Measurements from ENCODE around the gene NUDT12. TPM values are rescaled to one million over a fixed set of nuclear protein-coding genes. Genes with fewer than 3 reads are reported as not detected.

NUDT12 gene
- total RNA-seq, 1 experiment from 2014 or later = 15.8 TPM

DNA sequence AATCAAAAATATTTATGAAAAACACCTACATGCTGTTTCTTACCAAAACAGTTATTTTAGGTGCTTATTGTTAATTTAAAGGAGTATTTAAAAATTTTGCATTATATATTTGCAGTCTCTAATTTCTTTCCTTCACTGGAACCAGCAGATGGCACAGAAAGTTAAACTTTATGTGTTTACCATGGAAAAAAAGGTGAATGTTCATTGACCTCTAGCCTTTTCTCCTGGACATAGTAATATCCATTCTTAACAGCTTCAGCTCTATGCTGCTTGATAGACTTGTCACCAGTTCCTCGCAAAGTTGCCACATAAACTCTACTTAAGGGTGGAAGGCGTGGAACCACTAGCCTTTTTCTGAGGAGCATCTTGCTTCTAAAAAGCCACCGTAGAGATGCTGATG, 38.7 kb upstream of the NUDT12 start:
- Histone ChIP-seq H3K79me2 (ENCODE audit: insufficient read depth, low read length) (no peaks in the 10 kb centered on the region), H3K9me2 (ENCODE audit: insufficient read depth) (no peaks in the 10 kb centered on the region; the same call in 1 of the 2 replicates), H3K9ac (ENCODE audit: low read length) (no peak overlapping the region), H3K36me3 (ENCODE audit: control insufficient read depth in 1 of 2, insufficient read depth in 2 of 2, low read length in 2 of 2) (no peaks in the 10 kb centered on the region), H3K9me3 (ENCODE audit: control insufficient read depth in 1 of 2, insufficient read depth in 1 of 2, low read depth in 1 of 2, low read length in 2 of 2) (no peaks in the 10 kb centered on the region), H3K4me1 (ENCODE audit: control insufficient read depth in 1 of 2, insufficient read depth in 2 of 2, low read length in 2 of 2) (no peaks in the 10 kb centered on the region), H4K20me1 (ENCODE audit: insufficient read depth) (no peaks in the 10 kb centered on the region), H2AFZ (ENCODE audit: low read depth, low read length, poor library complexity, severe bottlenecking) (no peak overlapping the region), H3K4me2 (ENCODE audit: low read length) (no peak overlapping the region), H3K4me3 (replicated peaks in 1 of 2; ENCODE audit: low read depth in 1 of 2, low read length in 2 of 2) (no peak overlapping the region), H3K27me3 (ENCODE audit: insufficient read depth, low read length) (no peaks in the 10 kb centered on the region), H3K27ac (ENCODE audit: low read depth, low read length) (no peak overlapping the region)
- BruUV-seq (replicated peaks) = no TSS peak
- RAD21 ChIA-PET (ENCODE audit: low non-redundant PET in 1 of 2, low total read pairs in 2 of 2, uncharacterized antibody in 2 of 2, unreplicated experiment in 2 of 2) = no interaction called here
- CTCF ChIA-PET = no interaction called here
- intact Hi-C loops (cut with micrococcal nuclease) = no loop called here
- no peak for ATAC-seq
- TF ChIP-seq RAD21 (IDR thresholded peaks at IDR 0.05; ENCODE audit: low read depth) = no peak
- TF ChIP-seq, protein P1, sequence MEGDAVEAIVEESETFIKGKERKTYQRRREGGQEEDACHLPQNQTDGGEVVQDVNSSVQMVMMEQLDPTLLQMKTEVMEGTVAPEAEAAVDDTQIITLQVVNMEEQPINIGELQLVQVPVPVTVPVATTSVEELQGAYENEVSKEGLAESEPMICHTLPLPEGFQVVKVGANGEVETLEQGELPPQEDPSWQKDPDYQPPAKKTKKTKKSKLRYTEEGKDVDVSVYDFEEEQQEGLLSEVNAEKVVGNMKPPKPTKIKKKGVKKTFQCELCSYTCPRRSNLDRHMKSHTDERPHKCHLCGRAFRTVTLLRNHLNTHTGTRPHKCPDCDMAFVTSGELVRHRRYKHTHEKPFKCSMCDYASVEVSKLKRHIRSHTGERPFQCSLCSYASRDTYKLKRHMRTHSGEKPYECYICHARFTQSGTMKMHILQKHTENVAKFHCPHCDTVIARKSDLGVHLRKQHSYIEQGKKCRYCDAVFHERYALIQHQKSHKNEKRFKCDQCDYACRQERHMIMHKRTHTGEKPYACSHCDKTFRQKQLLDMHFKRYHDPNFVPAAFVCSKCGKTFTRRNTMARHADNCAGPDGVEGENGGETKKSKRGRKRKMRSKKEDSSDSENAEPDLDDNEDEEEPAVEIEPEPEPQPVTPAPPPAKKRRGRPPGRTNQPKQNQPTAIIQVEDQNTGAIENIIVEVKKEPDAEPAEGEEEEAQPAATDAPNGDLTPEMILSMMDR (IDR thresholded peaks at IDR 0.05 in 2 of 3, conservative IDR thresholded peaks at IDR 0.05 in 1 of 3; ENCODE audit: borderline replicate concordance in 1 of 3, insufficient read depth in 1 of 3, low read depth in 2 of 3, low read length in 2 of 3) = no peak
- no peak for TF ChIP-seq SP1 (IDR thresholded peaks at IDR 0.05; ENCODE audit: low read depth)
- no peak for TF ChIP-seq ELF1 (IDR thresholded peaks at IDR 0.05; ENCODE audit: borderline replicate concordance, low read depth)
- no peak for TF ChIP-seq EGR1 (IDR thresholded peaks at IDR 0.05; ENCODE audit: low read depth)
- no peak for TF ChIP-seq POLR2A (IDR thresholded peaks at IDR 0.05; ENCODE audit: borderline replicate concordance, extremely low read depth, insufficient read depth, insufficient read length)
- TF ChIP-seq CEBPB (IDR thresholded peaks at IDR 0.05; ENCODE audit: low read depth) = no peak
- no peak for TF ChIP-seq EZH2phosphoT487 (IDR thresholded peaks at IDR 0.05; ENCODE audit: borderline replicate concordance)
- TF ChIP-seq SIN3A (IDR thresholded peaks at IDR 0.05; ENCODE audit: low read depth) = no peak
- TF ChIP-seq, protein P2, sequence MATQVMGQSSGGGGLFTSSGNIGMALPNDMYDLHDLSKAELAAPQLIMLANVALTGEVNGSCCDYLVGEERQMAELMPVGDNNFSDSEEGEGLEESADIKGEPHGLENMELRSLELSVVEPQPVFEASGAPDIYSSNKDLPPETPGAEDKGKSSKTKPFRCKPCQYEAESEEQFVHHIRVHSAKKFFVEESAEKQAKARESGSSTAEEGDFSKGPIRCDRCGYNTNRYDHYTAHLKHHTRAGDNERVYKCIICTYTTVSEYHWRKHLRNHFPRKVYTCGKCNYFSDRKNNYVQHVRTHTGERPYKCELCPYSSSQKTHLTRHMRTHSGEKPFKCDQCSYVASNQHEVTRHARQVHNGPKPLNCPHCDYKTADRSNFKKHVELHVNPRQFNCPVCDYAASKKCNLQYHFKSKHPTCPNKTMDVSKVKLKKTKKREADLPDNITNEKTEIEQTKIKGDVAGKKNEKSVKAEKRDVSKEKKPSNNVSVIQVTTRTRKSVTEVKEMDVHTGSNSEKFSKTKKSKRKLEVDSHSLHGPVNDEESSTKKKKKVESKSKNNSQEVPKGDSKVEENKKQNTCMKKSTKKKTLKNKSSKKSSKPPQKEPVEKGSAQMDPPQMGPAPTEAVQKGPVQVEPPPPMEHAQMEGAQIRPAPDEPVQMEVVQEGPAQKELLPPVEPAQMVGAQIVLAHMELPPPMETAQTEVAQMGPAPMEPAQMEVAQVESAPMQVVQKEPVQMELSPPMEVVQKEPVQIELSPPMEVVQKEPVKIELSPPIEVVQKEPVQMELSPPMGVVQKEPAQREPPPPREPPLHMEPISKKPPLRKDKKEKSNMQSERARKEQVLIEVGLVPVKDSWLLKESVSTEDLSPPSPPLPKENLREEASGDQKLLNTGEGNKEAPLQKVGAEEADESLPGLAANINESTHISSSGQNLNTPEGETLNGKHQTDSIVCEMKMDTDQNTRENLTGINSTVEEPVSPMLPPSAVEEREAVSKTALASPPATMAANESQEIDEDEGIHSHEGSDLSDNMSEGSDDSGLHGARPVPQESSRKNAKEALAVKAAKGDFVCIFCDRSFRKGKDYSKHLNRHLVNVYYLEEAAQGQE (IDR thresholded peaks at IDR 0.05; ENCODE audit: low read depth) = no peak
- TF ChIP-seq, protein P3, sequence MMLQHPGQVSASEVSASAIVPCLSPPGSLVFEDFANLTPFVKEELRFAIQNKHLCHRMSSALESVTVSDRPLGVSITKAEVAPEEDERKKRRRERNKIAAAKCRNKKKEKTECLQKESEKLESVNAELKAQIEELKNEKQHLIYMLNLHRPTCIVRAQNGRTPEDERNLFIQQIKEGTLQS (IDR thresholded peaks at IDR 0.05) = no peak
- no peak for TF ChIP-seq FOSL1 (IDR thresholded peaks at IDR 0.05; ENCODE audit: low read depth)
- TF ChIP-seq EZH2 (IDR thresholded peaks at IDR 0.05) = no peak
- TF ChIP-seq YY1 (IDR thresholded peaks at IDR 0.05; ENCODE audit: extremely low read depth, insufficient replicate concordance, low read depth, low read length) = no peak
- no peak for TF ChIP-seq ZNF274 (IDR thresholded peaks at IDR 0.05; ENCODE audit: low read depth, low read length)
- no peak for TF ChIP-seq POLR2AphosphoS5 (IDR thresholded peaks at IDR 0.05; ENCODE audit: low read depth, low read length)
- TF ChIP-seq, protein P4, sequence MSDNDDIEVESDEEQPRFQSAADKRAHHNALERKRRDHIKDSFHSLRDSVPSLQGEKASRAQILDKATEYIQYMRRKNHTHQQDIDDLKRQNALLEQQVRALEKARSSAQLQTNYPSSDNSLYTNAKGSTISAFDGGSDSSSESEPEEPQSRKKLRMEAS (IDR thresholded peaks at IDR 0.05) = no peak
- POLR2A ChIA-PET = no interaction called here
- no peak for DNase-seq (ENCODE audit: low read depth, low spot score)

All from HCT116 (cell line).